HG02852 (cell line): Measurements from ENCODE around the gene CYP2W1.
"Not testable (repeated sequence)": the region's sequence is repeated elsewhere in the genome, so short reads cannot be mapped to it uniquely, and the experiment has no call there.

ENCODE experiments used
- ATAC-seq: cut with Tn5 transposase; IDR thresholded peaks from one replicate; pipeline ENCODE4 v1.9.1; 2021; ENCODE audit warnings: mild to moderate bottlenecking, moderate library complexity; ENCODE audit not compliant: unreplicated experiment

Gene CYP2W1

DNA sequence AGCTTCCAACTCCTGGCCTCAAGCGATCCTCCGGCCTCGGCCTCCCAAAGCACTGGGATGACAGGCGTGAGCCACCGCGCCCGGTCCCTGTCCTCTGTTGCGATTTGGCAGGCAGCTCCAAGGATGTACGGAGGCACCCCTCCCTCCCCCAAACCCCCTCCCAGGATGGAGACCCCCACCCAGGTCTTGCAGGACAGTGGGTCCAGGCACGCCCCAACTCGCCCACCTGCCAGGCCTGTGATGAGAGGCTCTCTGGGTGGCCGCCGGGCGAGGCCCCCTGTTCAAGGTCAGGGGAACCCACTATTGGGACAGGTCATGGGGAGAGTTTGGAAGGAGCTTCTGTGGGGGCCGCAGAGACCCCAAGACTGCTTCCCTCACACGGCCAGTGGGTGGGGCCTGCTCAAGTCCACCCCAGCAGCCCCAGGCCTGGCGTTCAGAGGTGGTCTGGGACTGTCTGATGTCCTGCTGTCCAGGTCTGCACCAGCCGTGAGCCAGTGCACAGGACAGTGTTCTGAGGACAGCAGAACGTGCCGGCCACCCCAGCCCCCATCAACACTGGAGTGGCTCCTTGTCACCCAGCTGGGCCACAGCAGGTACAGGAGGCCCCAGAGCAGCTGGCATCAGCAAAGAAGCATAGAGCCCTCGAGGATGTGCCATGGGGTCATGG is 31.0 kb upstream of the CYP2W1 start:
- no peak for ATAC-seq

DNA sequence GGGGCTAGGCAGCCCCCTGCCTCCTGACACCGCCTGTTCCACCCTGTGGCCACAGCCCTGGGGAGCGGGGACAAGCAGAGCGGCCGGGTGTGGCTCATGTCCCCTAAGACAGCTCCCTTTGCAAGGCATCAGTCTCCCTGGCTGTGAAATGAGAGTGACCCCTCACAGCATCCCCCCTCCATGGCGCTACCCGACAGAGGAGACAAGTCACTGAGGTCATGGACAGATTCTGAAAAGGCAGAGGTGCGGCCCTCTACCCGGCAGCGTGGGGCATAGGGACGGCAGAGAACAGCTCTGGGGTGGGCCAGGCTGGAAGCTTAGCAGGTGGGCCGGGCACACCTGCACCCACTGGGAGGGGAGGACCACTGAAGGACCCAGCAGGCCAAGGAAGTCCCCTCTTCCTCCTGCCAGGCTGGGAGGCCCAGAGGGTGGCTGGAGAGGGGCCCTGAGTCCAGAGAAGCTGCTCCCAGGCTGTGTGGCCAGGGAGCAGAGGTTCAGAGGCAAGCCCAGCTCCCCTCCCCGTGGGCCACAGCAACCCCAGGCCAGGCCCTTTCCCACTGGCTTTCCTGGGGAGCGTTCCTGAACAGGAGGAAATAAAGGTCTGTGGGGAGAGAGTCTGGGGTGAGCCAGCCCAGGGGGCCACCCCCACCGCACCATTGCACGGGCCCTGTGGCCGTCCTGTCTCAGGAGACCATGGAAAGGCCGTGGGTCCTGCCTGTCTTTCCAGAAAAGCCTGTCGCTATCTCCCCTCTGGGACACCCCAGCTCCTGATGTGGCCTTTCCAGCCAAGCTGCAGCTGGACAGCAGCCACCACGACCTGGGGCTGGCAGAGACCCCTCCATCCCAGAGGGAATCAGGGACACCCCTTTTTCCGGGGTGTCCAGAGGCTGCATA is 30.2 kb upstream of the CYP2W1 start:
- no peak for ATAC-seq

DNA sequence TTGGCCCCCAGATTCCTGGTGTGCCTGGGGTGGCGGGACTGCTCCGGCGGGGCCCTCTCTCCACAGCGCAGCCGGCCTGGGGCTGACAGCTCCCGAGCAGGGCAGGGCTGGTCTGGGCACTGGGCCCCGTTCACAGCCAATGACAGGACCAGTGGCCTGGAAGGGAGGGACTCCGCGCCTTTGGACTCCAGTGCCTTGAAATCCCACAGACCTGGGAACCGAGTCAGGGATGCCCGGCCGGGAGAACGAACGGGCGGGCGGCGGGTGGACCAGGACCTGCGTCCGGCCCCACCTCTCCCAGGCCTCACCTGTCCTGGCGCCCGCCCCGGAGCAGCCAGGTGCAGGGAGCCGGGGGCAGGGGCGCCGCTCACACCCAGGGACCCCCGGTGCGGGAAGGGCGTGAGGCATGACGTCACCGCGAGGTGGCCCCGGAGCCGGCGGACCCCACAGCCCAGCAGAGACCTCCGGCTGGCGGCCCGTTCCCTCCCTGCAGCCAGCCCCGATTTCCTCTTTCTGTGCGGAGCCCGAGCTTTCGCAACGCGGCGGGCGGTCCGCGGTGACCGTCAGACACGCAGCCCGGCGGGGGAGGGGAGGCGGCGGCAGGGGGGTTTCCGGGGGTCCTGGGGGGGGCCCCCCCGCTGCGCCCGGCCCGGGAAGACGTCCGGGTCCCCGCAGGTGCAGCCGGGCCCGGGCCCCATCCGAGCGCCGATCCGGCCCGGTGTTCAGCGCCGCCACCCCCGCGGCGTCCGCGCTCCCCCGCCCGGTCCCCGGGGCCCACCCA is 29.2 kb upstream of the CYP2W1 start:
- peak; percentile 20 for ATAC-seq

DNA sequence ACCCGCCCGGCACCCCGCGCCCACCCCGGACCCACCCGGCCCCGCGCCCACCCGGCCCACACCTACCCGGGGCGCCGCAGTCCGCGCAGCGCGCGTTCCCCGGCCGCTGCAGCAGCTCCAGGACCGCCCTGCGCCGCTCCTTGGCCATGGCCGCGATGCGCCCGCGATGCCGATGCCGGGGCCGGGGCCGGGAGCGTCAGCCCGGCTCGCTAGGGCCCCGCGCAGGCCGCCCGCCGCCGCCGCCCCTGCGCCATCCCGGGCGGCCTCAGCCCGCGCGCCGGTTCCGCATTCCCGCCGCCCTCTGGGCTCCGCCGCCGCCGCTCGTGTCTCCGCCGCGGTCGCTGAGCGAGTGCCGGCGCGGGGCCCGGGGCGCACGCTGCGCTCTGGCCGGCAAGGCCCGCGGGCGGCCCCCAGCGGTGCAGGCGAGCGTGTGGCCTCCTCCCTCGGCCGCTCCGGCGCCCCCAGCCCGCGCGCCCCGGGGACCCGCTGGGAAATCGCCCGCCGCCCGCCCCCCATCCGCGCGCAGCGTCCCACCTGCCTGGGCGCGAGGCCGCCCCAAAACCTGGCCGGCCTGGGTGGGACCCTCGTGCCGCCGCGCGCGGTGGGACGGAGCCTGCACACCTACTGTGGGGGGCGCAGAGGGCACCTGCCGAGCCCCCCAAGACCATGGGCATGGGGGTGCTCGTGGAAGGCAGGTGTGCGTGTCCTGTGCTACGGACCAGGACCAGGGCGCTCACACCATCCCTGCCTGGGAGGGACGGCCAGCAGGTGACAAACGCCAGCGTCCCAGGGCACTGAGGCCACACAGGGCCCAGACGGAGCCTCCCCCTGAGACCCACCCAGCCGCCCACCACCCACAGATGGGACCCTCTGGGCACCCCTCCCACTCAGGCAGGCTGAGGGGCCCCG is 28.4 kb upstream of the CYP2W1 start, which contains the start of gene ADAP1:
Gene ADAP1 (minus strand): TSS at position 351 of the 909 bp plus-strand sequence. CDS start 203 bp downstream, at position 148.
- ATAC-seq, result peak; percentile 57

DNA sequence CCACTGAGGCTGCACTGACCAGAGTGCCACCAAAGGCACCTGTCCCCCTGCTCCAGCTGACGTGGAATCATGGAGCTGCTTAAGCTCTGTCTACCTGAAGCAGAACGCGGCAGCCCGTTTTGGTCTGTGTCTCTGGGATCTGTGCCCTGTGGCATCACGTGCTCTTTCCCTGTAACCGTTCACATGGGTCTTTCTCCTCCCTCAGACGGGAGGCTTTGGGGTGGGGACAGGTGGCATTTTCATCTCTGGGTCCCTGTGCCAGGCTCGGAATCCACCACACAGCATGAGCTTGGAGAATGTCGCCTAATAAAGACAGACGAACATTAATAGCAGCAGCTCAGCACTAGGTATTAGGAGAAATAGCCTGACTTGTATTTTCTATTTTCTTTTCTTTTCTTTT is 26.9 kb upstream of the CYP2W1 start:
- ATAC-seq, result no peak

DNA sequence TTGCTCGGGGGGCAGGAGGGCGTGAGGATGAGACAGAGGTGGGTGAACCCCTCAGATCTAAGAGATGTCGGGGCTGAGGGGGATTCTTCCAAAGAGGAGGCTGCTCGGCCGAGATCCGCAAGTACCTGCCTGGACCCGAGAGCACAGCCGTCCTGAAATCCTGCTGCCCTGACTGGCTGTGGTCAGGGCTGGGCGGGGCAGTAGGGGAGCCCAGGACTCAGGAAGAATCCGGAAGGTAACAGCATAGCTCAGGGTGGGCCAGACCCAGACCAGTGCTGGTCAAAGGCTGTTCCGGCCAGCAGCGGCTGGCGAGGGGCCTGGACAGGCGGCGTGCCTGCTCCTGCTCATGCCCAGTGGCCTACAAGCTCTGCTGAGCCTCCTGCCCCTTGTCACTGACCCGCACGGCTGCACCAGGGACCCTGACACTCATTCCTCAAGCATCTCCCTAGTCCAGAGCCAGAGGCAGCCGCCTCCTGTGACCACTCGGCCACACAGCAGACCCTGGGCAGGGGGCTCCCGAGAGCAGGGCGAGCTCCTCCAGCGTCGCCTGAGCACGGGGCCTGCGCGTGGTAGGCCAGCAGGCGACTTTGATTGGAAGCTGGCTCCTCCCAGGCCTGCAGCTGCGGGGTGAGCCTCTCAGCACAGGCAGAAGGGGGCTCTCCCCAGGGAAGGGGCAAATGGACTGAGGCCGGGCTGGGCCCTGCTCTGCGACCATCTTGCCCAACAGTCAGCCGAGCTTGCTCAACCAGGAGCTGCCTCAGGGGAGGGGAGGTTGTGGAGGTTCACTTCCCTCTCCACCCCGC is 25.4 kb upstream of the CYP2W1 start:
- no peak for ATAC-seq

DNA sequence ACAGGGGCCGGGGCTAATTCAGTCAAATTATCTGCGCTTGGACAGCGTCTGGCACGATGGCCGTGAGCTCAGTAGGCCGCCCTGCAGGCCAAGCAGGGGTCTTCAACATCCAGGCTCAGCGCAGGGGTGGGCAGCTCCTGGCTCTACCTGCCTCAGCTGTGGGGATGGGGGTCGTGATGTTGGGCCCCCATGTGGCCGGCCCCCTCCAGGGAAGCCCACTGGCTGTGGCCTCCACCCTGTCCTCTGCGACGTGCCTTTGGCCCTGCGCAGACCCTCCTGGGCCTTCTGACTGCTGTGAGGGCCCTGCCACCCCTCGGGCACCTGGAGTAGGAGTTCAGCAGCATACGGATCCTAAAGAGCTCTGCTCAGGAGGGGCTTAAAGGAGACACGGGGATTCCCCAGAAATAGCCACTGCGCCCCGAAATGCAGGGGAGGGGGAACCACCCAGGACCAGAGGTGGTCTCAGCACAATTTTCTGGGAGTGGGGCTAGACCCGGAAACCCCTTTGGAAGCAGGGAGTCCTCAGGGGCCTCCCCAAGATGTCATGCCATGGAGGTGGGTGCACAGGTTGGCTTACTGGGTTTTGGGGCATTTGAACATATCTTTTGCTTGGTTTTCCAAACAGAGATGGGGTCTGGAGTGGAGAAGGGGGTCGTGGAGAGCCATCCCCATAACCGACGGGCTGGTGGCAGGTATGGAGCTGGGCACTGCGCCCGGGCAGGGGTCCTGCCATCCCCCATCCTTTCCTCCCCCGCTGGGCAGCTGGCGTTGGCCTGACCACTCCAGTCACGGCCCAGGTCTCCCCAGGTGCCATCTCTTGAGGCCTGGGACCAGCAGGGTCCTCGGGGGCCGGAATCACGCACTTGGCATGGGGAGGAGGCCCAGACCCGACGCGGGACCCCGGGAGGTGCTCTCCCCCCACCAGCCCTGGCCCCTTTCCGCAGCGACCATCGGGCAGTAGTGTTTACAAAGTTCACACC is 24.5 kb upstream of the CYP2W1 start:
- ATAC-seq, result no peak

DNA sequence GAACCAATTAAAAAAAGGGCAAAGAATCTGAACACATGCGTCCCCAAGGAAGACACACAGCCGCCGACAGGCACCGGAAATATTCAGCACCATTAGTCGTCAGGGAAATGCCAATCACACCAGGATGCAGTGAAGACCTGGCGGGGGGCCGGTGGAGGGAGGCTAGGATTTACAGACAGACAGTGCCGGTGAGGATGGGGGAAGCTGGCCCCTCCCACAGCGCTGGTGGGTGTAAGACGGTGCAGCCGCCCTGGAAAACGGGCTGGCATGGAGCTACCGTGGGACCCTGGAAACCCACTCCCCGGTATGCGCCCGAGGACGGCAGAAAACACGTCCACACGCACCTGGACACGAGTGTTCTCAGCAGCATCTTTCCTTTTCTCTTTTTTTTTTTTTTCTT is 23.7 kb upstream of the CYP2W1 start:
- ATAC-seq, result no peak

DNA sequence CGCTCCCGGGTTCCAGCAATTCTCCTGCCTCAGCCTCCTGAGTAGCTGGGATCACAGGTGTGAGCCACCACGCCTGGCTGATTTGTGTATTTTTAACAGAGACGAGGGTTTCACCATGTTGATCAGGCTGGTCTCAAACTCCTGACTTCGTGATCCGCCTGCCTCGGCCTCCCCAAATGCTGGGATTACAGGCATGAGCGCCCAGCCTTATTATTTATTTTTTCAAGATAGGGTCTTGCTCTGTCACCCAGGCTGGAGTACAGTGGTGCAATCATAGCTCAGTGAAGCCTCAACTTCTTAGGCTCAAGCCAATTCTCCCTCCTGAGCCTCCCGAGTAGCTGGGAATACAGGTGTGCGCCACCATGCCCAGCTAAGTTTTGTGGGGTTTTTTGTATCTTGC is 23.2 kb upstream of the CYP2W1 start:
- ATAC-seq, result not testable (repeated sequence)

DNA sequence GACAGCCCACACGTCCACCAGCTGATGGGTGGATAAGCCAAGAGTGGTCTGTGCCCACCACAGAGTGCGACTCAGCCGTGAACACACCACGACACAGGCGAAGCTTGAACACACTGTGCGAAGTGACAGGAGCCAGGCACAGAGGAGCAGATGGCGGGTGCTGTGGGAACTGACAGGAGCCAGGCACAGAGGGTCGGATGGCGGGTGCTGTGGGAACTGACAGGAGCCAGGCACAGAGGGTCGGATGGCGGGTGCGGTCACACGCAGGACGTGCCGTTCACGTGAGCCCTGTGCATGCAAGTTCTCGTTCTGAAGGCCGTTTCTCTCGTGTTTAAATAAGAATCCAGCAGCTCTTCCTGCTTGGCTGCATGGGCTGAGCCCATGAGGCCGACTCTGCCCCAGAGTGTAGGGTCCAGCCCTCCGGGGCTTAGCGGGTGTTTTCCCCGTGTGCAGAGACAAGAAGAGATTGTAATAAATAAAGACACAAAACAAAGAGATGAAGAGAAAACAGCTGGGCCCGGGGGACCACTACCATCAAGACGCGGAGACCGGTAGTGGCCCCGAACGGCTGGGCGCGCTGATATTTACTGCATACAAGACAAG is 22.6 kb upstream of the CYP2W1 start:
- ATAC-seq, result no peak

DNA sequence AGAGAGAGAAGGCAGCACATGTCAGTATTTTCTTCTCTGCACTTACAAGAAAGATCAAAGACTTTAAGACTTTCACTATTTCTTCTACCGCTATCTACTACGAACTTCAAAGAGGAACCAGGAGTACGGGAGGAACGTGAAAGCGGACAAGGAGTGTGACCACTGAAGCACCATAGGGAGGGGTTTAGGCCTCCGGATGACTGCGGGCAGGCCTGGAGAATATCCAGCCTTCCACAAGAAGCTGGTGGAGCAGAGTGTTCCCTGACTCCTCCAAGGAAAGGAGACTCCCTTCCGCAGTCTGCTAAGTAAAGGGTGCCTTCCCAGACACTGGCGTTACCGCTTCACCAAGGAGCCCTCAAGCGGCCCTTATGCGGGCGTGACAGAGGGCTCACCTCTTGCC is 22.0 kb upstream of the CYP2W1 start:
- ATAC-seq, result not testable (repeated sequence)

DNA sequence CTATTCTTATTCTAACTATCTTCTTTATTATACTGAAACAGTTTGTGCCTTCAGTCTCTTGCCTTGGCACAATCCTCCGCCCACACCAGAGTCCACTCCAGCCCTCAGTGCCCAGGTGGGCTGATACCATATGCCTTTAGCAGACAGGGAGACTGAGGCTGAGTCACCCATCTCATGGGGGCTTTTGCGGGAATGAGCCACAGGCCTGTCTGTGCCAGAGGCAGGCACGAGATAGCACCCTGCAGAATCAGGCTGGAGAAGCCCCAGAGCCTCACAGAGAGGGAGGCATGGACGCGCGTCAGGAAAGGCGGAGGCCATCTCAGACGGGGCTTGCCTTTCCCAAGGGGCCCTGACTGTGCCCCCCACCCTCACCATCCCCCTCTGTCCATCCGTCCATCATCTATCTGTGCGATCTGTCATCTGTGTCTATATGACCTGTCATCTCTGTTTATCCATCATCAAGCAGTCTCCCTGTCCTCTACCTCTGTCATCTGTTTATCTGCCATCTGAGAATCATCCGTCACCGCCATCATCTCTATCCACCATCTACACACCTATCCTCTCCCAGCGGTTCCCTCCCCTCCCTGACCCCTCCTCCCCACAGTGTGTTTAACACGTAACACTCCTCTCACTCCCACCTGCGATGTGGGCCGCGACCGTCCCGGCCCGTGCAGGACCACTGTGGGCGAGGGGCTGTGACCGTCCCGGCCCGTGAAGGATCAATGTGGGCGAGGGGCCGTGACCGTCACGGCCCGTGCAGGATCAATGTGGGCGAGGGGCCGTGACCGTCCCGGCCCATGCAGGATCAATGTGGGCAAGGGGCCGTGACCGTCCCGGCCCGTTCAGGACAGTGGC is 21.2 kb upstream of the CYP2W1 start:
- no peak for ATAC-seq

DNA sequence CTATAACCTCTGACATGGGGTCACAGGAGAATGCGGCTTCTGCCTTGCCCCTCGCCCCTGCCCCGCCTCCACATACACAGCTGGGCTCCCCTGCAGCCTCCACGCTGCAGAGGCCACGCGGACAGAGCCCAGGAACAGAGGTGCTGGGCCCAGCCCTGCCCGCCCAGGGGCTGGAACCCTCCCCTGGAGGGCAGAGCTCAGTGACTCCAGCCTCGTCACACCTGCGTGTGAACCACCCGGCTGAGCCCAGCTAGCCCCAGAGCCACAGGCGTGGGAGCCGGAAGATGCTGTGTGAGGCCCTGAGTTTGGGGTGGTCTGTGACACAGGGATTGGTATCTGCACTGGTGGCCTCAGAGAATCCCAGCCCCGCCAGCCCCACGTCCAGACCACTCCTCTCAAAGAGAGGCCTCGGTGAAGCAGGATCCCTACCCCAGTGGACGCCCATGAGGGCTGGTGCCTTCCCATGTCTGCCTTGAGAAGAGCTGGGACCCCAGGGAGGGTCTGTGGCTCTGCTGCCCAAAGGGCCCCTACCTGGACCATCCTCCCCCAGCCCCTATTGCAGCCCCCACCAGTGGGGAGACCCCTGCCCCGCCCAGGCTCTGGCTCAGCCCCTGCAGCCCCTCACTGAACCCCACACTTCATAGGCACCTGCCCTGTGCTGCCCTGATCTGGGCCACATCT is 20.4 kb upstream of the CYP2W1 start:
- ATAC-seq, result no peak

DNA sequence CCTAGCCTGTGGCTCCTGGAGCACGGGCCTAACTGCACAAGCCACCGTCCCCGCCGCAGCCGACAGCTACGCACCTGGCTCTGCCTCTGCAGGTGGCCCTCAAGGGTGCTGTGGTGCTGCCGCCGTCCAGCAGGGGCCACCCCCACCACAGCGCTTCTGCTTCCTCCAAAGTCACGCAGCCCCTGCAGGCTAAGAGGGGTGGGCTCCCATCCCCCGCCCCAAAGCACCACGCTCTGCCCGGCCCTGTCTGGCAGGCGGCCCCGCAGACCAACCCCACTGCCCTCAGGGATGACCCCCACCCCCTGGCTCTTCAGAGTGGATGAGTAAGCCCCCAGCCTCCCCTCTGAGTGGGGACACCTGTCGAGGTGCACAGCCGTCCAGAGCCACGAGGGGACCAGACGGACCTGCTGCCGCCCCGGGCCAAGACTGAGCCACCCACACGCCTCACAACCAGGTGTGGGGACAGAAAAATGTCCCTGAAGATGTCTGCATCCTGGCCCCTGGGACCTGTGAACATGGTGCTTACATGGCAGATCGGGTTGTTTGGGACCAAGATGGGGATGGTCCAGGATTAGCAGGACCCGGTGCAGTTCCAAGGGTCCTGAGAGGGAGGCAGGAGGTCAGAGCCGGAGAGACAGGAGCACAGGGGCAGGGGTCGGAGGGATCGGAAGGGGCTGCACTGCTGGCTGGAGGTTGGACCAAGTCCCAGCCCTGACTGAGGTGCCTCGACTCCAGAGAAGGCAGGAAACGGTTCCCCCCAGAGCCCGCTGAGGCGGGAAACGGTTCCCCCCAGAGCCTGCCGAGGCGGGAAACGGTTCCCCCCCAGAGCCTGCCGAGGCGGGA is 19.5 kb upstream of the CYP2W1 start:
- no peak for ATAC-seq

DNA sequence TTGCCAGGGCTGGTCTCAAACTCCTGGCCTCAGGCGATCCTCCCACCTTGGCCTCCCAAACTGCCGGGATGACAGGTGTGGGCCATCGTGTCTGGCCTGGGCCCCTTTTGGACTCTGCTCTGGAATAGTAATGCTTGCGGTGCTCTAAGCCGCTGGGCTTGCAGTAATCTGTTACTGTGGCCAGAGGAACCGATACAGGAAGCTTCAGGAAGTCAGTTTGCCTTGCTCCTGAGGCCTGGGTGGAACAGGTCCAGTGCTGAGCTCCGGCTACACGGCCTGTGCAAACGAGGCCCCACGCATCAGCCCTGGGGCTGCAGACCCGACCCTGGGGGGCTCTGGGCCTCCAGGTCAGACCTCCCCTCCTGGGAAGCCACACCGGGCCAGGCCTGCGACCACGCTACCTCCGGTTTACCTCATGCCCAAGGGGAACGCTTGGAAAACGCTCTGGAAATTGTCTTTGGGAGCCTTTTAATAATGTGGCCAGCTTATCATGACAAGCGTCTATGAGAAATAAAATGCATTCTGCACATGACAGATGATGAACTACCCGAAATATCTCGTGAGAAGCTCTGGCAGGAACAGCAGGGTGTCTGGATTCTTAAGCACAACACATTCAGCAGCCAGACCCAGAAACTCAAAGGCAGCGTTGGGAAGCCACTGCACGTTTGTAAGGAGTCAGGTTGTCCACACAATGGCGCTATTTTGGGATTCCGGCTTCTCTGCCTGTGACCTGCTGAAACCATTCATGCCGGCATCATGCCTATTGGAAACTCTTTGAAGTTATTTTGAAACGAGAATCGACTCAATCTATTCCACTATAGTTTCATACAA is 18.4 kb upstream of the CYP2W1 start:
- no peak for ATAC-seq
